Keratinocyte (primary cell): ENCODE measurements around the gene SLC37A1. TPM values are rescaled to one million over a fixed set of nuclear protein-coding genes. Genes with fewer than 3 reads are reported as not detected.

Source experiments
- DNase-seq: peaks from one replicate; pipeline ENCODE4 v3.0.0-alpha.2; 2011; ENCODE audit warnings: low read depth, missing footprints, low spot score
- FAIRE-seq: peaks from 2 replicates; lab custom pipeline; 2011; peaks lifted over from hg19 to GRCh38; lab: Jason Lieb, UNC
- H2AFZ ChIP-seq: 2 replicates; pipeline ENCODE4 v1.6.0; 2012; ENCODE audit warnings: low read length, control low read depth, inconsistent platforms; ENCODE audit not compliant: control insufficient read depth
- H3K27ac ChIP-seq: 2 replicates; pipeline ENCODE4 v1.5.1; 2011; ENCODE audit warnings: low read length; ENCODE audit not compliant: control insufficient read depth, insufficient read depth
- H3K27me3 ChIP-seq: 3 replicates; pipeline ENCODE4 v1.6.0; 2011; ENCODE audit warnings: low read length; ENCODE audit not compliant: control insufficient read depth, insufficient read depth; ENCODE audit errors: extremely low read depth
- H3K36me3 ChIP-seq, 2 experiments: 2 replicates in 1 of 2; 3 replicates in 1 of 2; pipeline ENCODE4 v1.5.1; 2011; ENCODE audit warnings: low read length in 2 of 2, mild to moderate bottlenecking in 1 of 2; ENCODE audit not compliant: control insufficient read depth in 2 of 2, insufficient read depth in 2 of 2; ENCODE audit errors: extremely low read depth in 1 of 2
- H3K4me1 ChIP-seq: 3 replicates; pipeline ENCODE4 v1.5.1; 2011; ENCODE audit warnings: low read length; ENCODE audit not compliant: control insufficient read depth, insufficient read depth; ENCODE audit errors: extremely low read depth
- H3K4me2 ChIP-seq: 3 replicates; pipeline ENCODE4 v1.6.0; 2011; ENCODE audit warnings: low read depth, low read length; ENCODE audit not compliant: control insufficient read depth, insufficient read depth; ENCODE audit errors: extremely low read depth
- H3K4me3 ChIP-seq, 3 experiments: fragments of 200-600 bp in 1 of 3; sonication (generic) in 1 of 3; 2 replicates in 2 of 3; 3 replicates in 1 of 3; pipeline ENCODE4 v1.5.1; 2011 to 2016; ENCODE audit warnings: low read length in 3 of 3, mild to moderate bottlenecking in 3 of 3, control low read depth in 2 of 3, inconsistent platforms in 1 of 3, low read depth in 1 of 3, mixed read lengths in 1 of 3, mixed run types in 1 of 3, moderate library complexity in 1 of 3; ENCODE audit not compliant: control insufficient read depth in 2 of 3, insufficient read depth in 2 of 3; ENCODE audit errors: extremely low read depth in 1 of 3
- H3K79me2 ChIP-seq: 2 replicates; pipeline ENCODE4 v1.6.0; 2012; ENCODE audit warnings: low read length; ENCODE audit not compliant: control insufficient read depth, insufficient read depth
- H3K9ac ChIP-seq: 3 replicates; pipeline ENCODE4 v1.6.0; 2011; ENCODE audit warnings: low read length; ENCODE audit not compliant: control insufficient read depth, insufficient read depth; ENCODE audit errors: extremely low read depth
- H3K9me1 ChIP-seq: 3 replicates; pipeline ENCODE4 v1.6.0; 2011; ENCODE audit warnings: low read length; ENCODE audit not compliant: control insufficient read depth, insufficient read depth; ENCODE audit errors: extremely low read depth
- H3K9me3 ChIP-seq: 2 replicates; pipeline ENCODE4 v1.5.1; 2012; ENCODE audit warnings: low read depth, low read length; ENCODE audit not compliant: control insufficient read depth
- H4K20me1 ChIP-seq: 3 replicates; pipeline ENCODE4 v1.6.0; 2011; ENCODE audit warnings: low read length; ENCODE audit not compliant: control insufficient read depth, insufficient read depth; ENCODE audit errors: extremely low read depth
- CTCF ChIP-seq, 3 experiments: IDR thresholded peaks in 1 of 3; conservative IDR thresholded peaks in 1 of 3; optimal IDR thresholded peaks in 1 of 3; 2 replicates in 2 of 3; 3 replicates in 1 of 3; pipeline versions ENCODE3 to v1.5.1; 2011; ENCODE audit warnings: low read length in 3 of 3, mild to moderate bottlenecking in 3 of 3, moderate library complexity in 2 of 3, control low read depth in 1 of 3, inconsistent platforms in 1 of 3; ENCODE audit not compliant: insufficient read depth in 2 of 3; ENCODE audit errors: extremely low read depth in 1 of 3
- EZH2 ChIP-seq: IDR thresholded peaks from one replicate; pipeline ENCODE4 v1.6.1; 2012; ENCODE audit warnings: inconsistent platforms, mild to moderate bottlenecking, low read length, moderate library complexity
- dilution Hi-C: fragments of 300-500 bp; cut with MboI; formaldehyde crosslinking; loops from one replicate; pipeline ENCODE4 v1.7.0; 2020; ENCODE audit warnings: low sequenced_read_pairs; ENCODE audit not compliant: extremely low pct_ligation_motif_present
- polyA plus RNA-seq, 5 experiments: library from polyadenylated mRNA; depleted of rRNA in 3 of 5; stranded (reverse) in 3 of 5; stranded (forward) in 1 of 5; unstranded in 1 of 5; fragments of >200 nt; gene quantifications; 1 replicate in 1 of 5; 2 replicates in 3 of 5; 3 replicates in 1 of 5; pipeline versions ENCODE4 v1.2.1 to v1.2.3, GENCODE V29; 2011 to 2012; ENCODE audit warnings: missing spikeins in 2 of 5, low read depth in 1 of 5, low replicate concordance in 1 of 5

Gene SLC37A1
- polyA plus RNA-seq, 1 donor (not counting 4 experiments of a cell fraction or from before 2014, with no cell fraction given), result 4.1 TPM

GRCh38 chr21:42508371-42508770, 5.3 kb upstream of the SLC37A1 start:
- H2AFZ ChIP-seq, result no peak overlapping the region
- H3K9me1 ChIP-seq, result no peaks in the 10 kb centered on the region
- FAIRE-seq, result no peak
- DNase-seq, result no peak
- dilution Hi-C loops, result no loop called here
- no peak overlapping the region for H3K4me3 ChIP-seq
- H3K4me2 ChIP-seq, result no peak overlapping the region
- no peak overlapping the region for H3K27ac ChIP-seq
- no peaks in the 10 kb centered on the region for H3K79me2 ChIP-seq
- no peaks in the 10 kb centered on the region for H4K20me1 ChIP-seq
- no peaks in the 10 kb centered on the region for H3K27me3 ChIP-seq
- no peak overlapping the region for H3K9ac ChIP-seq
- H3K4me1 ChIP-seq, result peaks cover 3% of the 10 kb centered on the region
- H3K9me3 ChIP-seq, result no peaks in the 10 kb centered on the region
- H3K36me3 ChIP-seq, result no peaks in the 10 kb centered on the region
- TF ChIP-seq EZH2 (no peak), CTCF (optimal IDR thresholded peaks at IDR 0.05 in 1 of 3, IDR thresholded peaks at IDR 0.05 in 1 of 3, conservative IDR thresholded peaks at IDR 0.05 in 1 of 3; ENCODE audit: extremely low read depth in 1 of 3, insufficient read depth in 2 of 3, low read length in 3 of 3) (no peak)

GRCh38 chr21:42509244-42509643, 4.4 kb upstream of the SLC37A1 start:
- no peaks in the 10 kb centered on the region for H4K20me1 ChIP-seq
- H3K9me3 ChIP-seq, result no peaks in the 10 kb centered on the region
- H3K27me3 ChIP-seq, result no peaks in the 10 kb centered on the region
- DNase-seq (no peak), FAIRE-seq (no peak)
- H3K4me2 ChIP-seq, result no peak overlapping the region
- no peak overlapping the region for H3K9ac ChIP-seq
- TF ChIP-seq CTCF (optimal IDR thresholded peaks at IDR 0.05 in 1 of 3, IDR thresholded peaks at IDR 0.05 in 1 of 3, conservative IDR thresholded peaks at IDR 0.05 in 1 of 3; ENCODE audit: extremely low read depth in 1 of 3, insufficient read depth in 2 of 3, low read length in 3 of 3) (no peak), EZH2 (no peak)
- no peak overlapping the region for H3K4me3 ChIP-seq
- H2AFZ ChIP-seq, result no peak overlapping the region
- peaks cover 3% of the 10 kb centered on the region for H3K4me1 ChIP-seq
- no peaks in the 10 kb centered on the region for H3K9me1 ChIP-seq
- H3K36me3 ChIP-seq, result no peaks in the 10 kb centered on the region
- H3K79me2 ChIP-seq, result no peaks in the 10 kb centered on the region
- no peak overlapping the region for H3K27ac ChIP-seq
- dilution Hi-C loops, result no loop called here
